Adipose tissue (tissue), 3 donors: ENCODE measurements around the gene METTL25B. TPM values are rescaled to one million over a fixed set of nuclear protein-coding genes. Genes with fewer than 3 reads are reported as not detected.

Experiments
- H3K27ac ChIP-seq: one replicate; pipeline ENCODE4 v1.5.1; 2013; ENCODE audit warnings: low read depth, low read length
- WGBS, 3 donors: extraction: QIAGEN DNeasy Blood & Tissue Kit; methylation state at CpG; one replicate each; pipeline ENCODE4 v1.1.7; 2013; 5-methylcytosine and 5-hydroxymethylcytosine counted together
- polyA plus RNA-seq, 3 donors: library from polyadenylated mRNA; stranded (reverse); fragments of 200-250 nt; gene quantifications; one replicate each; pipeline ENCODE4 v1.2.3, GENCODE V29; 2013
- donor health status: healthy with polysubstance abuse.
- donor health status: Bipolar disorder and iron deficiency.
- donor health status: healthy.

Gene METTL25B
- polyA plus RNA-seq, 3 donors = 22.7 to 25.4 (median 24.6) TPM

DNA sequence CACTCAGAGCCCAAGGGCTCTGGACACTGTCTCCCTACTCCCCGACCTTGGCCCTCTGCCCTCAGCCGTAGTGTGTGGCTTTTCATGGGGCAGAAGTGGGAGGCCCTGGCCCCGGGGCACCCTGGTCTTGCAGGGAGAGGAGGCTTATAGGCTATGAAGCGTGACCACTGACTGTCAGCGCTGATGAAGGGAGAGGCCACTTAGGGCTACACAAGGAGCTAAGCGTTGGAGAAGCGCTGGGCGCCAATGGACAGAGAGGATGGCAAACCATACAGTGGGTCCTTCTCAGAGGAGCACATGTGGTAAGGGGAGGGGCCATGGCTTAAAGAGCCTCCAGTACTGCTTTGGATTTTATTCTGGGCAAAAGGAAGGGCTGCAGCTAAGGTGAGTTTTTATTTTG is 30.8 kb upstream of the METTL25B start:
- 84 to 90% (median 89%) methylated on average over 8 of the region's 8 CpGs for WGBS, 3 donors
- H3K27ac ChIP-seq = no peak overlapping the region

DNA sequence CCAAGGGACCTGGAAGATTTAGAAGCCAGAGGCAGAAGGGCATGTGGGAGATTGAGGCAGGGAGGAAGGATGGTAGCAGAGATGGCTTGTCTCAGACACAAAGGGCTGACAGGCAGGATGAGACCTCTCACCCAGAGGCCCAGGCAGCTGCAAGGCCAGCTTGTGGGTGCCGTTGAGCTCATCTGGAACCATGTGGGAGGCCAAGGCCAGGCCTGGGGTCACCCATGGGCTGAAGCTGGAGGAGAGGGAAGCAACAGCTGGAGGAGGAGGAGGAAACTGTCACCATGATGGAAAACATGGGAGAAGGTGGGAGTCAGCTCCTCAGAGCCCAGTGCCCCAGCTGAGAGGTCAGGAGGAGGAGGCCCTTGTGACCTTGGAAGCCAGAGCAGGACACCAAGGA is 29.3 kb upstream of the METTL25B start:
- H3K27ac ChIP-seq = no peak overlapping the region
- 39 to 78% (median 75%) methylated on average over 1 of the region's 1 CpG for WGBS, 3 donors

DNA sequence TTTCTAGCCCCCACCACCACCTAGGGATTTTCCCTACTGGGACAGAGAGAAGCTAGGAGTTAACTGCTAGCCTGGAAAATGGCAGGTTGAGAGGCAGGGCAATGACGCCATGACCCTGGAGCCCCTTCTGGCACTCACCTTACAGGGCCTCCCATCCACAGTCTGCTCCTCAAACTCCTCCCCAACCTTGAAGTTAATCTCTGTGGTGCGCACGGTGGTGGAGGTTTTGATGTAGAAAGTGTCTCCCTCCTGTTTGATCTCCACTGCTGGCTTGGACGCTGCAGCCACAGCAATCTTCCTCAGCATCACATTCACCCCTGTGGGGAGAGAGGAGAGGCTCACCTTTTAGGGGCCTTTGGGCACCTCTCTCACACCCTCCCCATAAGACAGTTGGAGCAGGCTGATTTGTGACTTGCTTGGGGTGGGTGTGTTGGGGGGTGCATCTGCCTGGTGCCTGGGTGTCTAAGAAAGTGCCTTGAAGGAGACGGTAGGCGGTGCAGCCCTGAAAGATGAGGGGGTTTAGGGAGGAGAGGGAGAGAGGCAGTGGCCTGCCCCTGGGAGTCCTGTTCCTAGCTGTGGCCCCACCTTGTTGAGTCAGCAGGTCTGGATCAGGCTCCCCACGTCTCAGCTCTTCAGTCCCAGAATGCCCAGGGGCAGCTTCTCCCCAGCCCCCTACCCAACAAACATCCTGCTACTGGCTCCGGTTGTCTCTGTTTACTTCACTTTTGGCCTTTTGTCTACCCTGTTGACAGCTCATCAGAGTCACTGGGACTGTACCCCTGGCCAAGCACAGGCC is 27.3 kb upstream of the METTL25B start:
- H3K27ac ChIP-seq = no peak overlapping the region
- 79 to 84% (median 81%) methylated on average over 8 of the region's 8 CpGs for WGBS, 3 donors

DNA sequence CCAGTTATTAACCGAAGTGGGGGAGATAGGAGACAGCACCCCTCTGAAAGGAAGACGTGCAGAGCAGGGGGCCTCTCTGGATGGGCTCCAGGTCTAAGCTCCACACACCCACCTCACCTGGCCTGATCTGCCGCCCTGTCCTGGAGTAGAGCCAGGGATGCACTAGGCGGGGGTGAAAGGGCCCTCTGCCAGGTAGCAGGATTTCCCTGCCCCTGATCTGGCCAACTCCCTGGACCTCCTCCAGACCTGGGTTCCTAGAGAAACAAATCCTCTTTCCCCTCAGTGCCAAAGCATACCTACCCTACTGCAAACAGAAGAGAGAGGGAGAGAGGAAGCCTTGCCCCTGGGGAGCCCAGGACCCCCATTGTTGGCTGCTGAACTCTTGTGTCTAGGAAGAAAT is 24.9 kb upstream of the METTL25B start:
- H3K27ac ChIP-seq = no peak overlapping the region
- WGBS, 3 donors = 58 to 81% (median 65%) methylated on average over 4 of the region's 4 CpGs

DNA sequence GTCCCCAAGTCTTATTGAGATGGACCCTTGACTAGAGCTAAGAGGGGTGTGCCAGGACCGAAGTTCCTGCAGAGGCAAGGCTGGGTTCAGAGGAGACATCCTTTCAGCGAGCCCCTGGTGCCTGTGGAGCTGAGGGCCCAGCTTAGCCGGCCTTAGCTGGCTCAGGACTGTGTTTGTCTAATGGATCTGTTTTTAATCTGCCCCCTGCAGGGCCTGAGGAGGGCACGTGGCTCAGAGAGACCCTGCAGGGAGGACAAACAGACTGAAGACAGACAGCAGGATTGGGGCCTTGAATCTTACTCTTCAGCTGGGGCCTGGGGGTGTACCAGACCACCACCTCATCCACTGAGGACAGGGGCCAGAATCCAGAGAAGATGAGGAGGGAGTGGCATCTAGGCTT is 24.5 kb upstream of the METTL25B start:
- 35 to 43% (median 35%) methylated on average over 4 of the region's 4 CpGs for WGBS, 3 donors
- H3K27ac ChIP-seq = no peak overlapping the region

DNA sequence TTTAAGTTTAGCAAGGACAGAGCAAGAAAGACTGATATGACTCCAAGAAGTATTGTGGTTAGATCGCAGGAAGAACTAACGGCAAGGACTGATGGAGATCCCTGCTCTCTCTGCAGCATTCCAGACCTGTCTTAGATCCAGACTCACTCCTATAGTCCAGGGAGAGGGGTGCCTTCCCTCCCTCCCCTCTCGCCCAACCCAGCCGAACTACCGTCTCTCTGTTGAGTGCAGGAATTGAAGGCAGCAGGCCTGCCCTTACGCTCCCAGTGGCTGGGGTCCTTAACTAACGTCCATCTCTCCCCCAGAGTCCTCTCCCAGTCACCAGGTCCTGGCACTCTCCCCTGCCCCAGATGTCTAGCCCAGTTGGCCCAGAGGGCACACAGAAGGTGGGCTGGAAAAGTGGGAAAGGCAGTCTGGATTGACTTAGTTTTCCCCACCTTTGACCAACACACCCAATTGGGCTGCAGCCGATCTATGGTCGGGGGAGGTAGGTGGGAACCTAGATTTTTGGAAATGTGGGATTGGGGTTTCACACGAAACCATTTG is 24.0 kb upstream of the METTL25B start:
- no peak overlapping the region for H3K27ac ChIP-seq
- WGBS, 3 donors = 53 to 58% (median 54%) methylated on average over 10 of the region's 10 CpGs

DNA sequence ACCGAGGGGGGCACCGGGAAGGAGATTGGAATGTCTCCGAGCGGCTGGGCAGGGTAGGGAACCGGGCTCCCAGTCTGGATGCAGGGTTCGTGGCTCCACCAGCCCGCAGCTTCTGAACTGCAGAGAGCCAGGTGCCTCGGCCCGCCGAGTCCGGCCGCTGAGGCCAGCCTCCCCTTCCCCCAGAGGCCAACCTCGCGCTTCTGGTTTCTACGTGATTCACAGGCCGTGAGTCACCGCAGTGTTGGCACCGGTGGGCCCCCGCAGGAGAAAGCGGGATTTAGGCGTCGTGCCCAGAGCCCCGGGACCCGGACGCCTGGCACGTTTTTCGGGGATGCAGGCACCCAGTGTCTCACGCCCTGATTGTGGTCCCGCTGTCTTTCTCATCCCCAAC is 23.3 kb upstream of the METTL25B start:
- WGBS, 3 donors = 3 to 4% (median 3%) methylated on average over 29 of the region's 29 CpGs
- H3K27ac ChIP-seq = no peak overlapping the region

DNA sequence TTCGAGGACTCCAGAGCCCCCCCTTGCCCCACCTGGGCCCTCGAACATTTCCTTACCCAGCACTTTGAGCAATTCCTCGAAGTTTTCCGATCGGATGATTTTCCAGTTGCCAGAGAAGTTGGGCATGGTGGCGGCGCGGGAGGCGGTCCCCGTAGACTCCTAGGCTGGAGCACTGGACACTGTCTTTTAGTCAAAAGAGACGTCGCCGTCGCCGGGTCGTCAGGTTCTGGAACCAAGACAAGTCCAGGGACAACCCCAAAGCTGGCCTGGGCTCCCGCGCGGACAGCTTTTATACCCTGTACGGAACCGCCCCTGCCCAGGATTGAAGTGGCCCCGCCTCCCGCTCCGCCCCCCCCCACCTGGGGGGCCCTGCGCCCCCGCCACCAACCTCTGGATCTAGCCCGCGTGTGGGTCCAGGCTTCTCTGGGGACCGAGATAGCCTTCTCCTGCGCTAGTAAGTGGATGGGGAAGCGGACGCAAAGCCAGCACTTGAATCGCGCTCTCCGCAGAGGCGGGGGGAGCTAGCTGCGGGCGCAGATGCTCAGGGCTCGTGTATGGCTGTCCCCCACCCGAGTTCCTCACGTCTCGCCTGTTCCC is 22.9 kb upstream of the METTL25B start, which contains the start of gene CRABP2:
TSS of gene CRABP2 (minus strand) at position 263 of the 597 bp plus-strand sequence. CDS start at position 126, 137 bp downstream.
- 0 to 1% (median 1%) methylated on average over 39 to 42 of the region's 42 CpGs for WGBS, 3 donors

DNA sequence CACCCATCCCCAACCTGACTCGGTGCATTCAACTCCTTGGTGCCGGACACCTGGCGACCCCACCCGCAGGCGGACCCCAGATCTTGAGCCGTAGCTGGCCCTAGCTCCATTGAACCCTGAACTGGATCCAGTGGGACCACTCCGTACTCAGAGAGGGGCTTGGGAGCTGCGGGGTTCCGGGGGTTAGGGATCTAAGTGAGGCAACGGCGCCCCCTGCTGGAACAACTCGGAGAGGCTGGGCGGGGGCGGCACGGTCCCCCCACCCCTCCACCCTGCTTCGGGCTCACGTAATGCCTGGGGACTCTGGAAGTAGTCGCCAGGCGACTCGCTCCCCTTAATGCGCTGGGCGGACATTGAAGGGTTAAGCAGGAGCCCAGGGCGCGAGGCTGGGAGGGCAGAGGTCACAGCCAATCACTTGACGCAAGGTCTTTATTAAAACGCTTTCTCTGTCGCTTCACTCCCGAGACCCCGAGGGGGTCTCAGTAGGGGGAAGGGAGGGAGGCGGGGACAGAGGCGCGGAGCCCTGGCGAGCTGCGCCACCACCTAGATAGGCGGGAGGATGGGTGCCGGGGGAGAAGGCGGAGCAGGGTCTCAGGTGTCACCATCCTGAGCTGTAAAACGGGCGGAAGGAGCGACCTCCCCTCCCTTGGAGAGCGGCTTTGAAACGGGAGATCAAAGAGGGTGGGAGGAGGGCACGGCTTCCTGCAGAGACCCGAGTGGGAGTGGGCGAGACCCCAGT is 22.2 kb upstream of the METTL25B start:
- WGBS, 3 donors = 1 to 2% (median 1%) methylated on average over 41 to 45 of the region's 45 CpGs
- H3K27ac ChIP-seq = no peak overlapping the region

More for the DNA sequence above, 22.9 kb upstream of the METTL25B start, which contains the start of gene CRABP2:
- H3K27ac ChIP-seq = no peak within 1 kb of the TSS

DNA sequence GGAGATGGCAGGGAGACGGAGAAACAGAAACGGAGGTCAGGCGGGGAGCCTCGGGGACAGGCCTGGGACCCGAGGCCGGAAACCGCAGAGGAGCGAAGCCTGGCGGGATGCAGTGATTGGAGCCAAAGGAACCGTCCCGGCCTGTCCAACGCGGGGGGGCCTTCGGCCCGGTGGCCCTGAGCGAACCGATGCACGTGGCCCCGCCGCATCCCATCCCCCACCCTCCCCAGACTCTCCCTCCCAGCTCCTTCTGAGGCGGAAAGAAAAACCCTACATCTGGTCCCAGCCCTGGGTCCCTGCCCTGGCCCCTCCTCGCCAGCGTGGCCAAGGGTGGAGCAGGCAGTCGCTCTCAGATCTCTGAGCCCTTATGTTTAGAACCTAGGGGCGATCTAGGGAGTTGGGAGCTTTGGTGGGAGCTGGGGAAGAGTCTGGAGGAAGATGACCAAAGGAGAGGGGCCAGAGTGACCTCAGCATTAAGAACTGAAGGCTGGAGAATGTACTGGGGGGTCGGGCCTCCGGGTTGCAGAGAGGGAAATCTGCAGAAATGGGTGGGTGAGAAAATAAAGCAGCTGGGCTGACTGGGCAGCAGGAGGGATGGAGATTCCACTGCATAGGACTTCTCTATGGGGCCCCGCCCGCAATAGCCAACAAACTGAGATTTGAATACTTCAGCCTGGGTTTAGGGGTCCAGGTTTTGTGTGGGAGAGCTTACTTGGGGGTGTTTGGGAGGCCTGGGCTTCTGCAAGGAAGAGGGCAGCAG is 21.4 kb upstream of the METTL25B start:
- WGBS, 3 donors = 5 to 14% (median 8%) methylated on average over 19 to 29 of the region's 29 CpGs
- H3K27ac ChIP-seq = no peak overlapping the region

DNA sequence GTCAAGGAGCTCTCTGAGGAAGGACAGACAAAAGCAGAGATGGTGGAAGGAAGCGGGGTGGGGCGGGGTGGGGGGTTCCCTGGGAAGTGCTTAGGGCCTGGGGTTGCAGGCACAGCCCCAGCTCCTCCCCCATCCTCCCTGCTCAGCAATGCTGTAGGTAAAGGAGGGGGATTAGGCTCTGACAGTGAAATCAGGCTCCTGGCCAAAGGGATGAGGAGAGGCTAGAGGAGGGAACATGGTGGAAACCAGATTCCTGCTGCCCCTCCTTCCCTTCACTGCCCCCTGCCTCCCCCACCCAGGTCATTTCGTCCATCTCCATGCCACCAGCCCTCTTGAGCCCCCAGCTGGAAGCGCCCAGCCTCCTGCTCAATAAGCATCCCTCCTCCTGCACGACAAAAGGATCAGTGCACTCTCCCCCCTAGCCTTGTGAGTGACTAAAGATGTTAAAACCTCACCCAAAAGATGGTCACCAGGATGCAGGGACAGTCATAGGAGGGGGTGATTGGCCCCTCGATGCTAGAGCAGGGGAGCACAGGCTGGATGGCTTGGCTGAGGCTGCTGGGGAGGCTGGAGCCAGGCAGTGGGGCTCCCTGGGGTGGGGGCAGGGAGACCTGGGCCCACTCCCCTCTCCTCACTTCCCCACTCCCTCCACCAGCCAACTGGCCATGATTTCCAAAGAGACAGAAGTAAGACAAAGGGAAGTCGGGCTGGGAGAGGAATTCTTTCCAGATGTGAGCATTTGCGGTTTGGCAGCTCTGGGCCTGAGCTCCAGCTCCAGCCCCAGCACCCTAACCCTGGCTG is 20.7 kb upstream of the METTL25B start:
- WGBS, 3 donors = 37 to 63% (median 44%) methylated on average over 8 of the region's 8 CpGs
- no peak overlapping the region for H3K27ac ChIP-seq

DNA sequence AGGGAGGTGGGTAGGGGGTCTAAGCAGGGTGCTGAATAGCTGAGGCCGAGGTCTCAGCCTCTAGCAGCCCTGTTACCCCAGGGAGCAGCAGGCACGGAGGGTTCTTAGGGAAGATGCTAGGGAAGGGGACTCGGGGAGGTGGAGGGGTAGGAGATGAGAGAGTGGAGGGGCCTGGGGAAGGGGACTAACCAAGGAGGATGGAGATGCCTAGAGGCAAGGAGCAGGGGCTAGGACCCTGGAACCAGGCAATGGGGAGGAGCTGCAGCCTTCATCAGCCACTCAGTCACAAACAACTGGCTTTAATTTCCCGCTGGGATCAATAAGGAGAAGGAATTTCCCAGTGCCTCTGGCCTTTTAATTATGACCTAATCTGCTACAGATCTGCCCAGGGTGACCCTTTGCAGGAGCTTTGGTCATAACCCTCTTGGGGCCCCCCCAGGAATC is 20.0 kb upstream of the METTL25B start:
- WGBS, 3 donors = 50 to 54% (median 50%) methylated on average over 4 of the region's 4 CpGs
- no peak overlapping the region for H3K27ac ChIP-seq

DNA sequence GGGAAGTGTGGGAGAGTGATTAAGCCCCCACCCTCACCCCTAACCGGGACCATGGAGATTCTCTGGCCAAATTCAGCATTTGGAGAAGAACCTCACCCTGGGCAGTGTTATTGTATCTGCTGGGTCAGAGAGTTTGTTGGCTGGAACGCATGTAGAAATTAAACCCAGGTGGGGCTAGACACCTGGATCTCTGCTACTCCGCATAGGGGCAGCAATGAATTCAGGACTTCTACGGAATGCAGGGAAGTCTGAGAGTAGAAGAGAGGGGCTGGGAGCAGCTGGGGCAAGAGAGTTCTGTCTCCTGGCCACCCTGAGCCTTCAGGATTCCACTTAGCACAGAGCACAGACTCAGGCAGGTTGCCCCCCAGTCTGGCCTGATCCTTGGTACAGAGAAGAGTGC is 19.2 kb upstream of the METTL25B start:
- WGBS, 3 donors = 71 to 86% (median 79%) methylated on average over 4 of the region's 4 CpGs

DNA sequence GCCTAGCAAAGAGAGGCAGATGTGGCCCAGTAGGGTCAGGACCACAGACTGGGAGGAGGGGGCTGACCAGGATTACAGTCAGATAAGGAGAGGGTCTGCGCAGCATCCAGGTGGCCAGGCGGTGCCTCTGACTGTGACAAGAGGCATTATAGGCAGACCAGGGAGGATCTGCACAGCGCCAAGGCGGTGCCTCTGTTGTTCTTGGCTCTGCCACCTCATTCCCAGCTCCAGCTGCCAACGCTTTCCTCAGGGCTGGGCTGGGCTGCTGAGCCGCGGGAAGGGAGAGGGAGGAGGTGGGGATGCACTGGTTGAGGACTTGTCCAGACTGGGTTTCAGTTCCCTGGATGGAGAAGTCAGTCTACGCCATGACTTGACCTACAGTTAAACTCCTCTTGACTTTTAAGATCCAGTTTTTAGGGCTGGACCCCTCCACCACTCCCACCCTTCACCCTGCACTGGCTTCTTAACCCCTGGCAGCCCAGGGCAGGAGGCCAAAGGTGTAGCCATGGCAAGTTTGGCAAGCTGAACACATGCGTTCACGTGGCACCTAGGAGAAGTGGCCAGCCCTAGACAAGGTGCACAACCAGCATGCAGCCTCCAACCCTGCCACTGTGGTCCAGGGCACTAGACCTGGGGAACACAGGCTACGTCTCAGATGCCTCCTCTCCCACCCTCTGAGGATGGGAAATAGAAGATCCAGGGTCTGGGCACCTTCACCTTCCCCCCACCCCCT is 18.3 kb upstream of the METTL25B start:
- no peak overlapping the region for H3K27ac ChIP-seq
- 45 to 51% (median 50%) methylated on average over 11 of the region's 11 CpGs for WGBS, 3 donors

More for the DNA sequence above, 19.2 kb upstream of the METTL25B start:
- no peak overlapping the region for H3K27ac ChIP-seq

DNA sequence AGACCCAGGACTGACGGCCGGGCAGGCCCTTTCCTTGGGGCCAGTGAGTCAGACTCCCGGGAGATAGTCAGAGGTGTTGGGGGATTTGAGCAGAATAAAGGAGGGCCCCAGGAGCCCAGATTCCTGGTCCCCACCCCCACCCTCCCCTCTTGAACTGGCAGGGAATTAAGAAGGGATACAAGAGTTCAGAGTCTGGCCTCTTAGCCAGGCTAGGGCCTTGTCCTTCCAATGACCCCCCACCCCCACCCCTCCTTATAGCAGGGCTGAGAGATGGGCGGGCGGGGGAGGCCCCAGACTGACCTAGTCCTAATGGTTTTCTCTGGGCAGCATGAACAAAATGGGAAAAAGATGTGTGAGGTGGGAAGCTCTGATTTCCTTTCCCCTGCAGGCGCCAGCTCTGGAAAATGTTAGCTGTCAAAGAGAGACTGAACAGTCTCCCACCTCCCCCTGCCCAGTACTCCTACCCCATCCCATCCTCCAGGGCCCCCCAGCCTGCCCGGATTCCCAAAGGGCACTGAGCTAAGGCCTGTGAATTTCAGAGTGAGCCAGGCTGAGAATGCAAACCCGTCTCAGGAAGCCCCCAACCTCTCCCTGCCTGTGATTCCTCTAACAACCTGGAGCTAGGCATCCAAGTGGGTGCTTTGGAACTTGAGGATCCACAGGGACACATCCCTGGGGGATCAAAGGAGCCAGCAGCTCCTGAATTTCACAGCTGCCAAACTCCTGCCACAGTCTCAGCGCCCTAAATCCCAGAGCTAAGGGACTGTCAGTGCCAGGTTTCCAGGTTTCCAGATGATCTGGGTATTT is 17.1 kb upstream of the METTL25B start:
- no peak overlapping the region for H3K27ac ChIP-seq
- 63 to 76% (median 65%) methylated on average over 7 to 9 of the region's 9 CpGs for WGBS, 3 donors

DNA sequence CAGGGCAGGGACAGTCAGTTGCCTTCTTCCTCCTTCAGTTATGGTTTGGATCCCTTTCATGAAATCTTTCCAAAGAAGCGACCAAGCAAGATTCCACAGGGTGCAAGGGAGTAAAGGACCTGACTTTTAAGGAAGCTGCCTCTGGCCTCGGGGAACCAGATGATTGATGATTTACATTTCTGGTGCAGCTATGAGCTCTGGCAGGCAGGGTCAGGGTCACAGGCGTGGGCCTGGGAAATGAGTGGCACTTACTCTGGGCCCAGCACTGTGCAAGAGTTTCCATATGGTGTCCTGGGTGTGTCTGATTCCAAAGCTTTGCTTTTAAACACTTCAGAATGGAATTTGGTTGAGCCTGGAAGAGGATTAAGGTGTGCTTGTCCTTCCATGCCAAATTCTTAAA is 15.6 kb upstream of the METTL25B start:
- 48 to 54% (median 52%) methylated on average over 3 of the region's 3 CpGs for WGBS, 3 donors
- H3K27ac ChIP-seq = no peak overlapping the region
